Body of pancreas (tissue), 4 donors: ENCODE results near the gene RNF11.

Experiments used
- POLR2A ChIP-seq, 3 donors: fragments of 450-650 bp; IDR thresholded peaks; one replicate each; pipeline ENCODE4 v1.6.1; 2016; ENCODE audit warnings: antibody characterized with exemption in 3 of 3, mild to moderate bottlenecking in 2 of 3
- TF ChIP-seq, protein P1 (sequence below), 7 experiments: fragments of 450-650 bp in 4 of 7; fragments of 200-600 bp in 3 of 7; sonication (generic) in 3 of 7; IDR thresholded peaks; one replicate each; pipeline ENCODE4 v1.5.1; 2016 to 2019; ENCODE audit warnings: antibody characterized with exemption in 7 of 7

DNA sequence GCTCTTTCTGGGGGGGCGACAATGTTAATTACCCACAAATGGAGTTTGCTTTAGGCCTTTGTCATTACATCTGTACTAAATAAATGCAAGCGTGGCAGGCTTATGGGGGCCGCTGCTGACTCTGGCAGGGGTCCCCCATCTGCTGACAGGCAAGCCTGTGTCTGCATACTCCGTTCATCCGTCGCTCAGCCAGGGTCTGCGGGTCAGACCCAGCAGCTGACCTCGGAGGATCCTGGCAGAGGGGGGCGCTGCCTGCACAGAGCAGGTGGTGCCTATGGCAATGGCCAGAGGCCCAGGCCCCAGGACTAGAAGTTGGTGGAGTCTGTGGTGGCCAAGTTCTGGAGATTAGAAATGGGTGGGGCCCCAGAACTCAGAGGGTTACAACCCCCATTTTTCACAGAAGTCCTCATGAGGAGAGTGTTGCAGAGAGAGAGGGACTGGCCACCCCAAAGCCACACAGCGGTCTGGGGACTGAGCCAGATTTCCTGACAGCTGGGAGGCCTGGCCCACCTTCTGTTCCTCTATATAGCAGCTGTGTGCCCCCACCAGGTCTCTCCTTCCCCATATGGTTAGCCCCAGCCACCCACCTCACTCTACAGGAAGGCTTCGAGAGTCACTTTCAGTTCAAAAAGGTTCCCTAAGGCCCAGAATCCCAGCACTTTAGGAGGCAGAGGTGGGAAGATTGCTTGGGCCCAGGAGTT, 63.3 kb downstream of the RNF11 start:
- TF ChIP-seq, protein P1, sequence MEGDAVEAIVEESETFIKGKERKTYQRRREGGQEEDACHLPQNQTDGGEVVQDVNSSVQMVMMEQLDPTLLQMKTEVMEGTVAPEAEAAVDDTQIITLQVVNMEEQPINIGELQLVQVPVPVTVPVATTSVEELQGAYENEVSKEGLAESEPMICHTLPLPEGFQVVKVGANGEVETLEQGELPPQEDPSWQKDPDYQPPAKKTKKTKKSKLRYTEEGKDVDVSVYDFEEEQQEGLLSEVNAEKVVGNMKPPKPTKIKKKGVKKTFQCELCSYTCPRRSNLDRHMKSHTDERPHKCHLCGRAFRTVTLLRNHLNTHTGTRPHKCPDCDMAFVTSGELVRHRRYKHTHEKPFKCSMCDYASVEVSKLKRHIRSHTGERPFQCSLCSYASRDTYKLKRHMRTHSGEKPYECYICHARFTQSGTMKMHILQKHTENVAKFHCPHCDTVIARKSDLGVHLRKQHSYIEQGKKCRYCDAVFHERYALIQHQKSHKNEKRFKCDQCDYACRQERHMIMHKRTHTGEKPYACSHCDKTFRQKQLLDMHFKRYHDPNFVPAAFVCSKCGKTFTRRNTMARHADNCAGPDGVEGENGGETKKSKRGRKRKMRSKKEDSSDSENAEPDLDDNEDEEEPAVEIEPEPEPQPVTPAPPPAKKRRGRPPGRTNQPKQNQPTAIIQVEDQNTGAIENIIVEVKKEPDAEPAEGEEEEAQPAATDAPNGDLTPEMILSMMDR (IDR thresholded peaks at IDR 0.05), result no peak
- TF ChIP-seq POLR2A (IDR thresholded peaks at IDR 0.05), result no peak
